Mesendoderm (in vitro differentiated cells): ENCODE results near the gene FRAS1.

Experiments
- DNase-seq: peaks from one replicate; pipeline ENCODE4 v3.0.0; 2013
- H2AK5ac ChIP-seq: 2 replicates; pipeline ENCODE4 v1.6.1; 2013; ENCODE audit warnings: low read length, inconsistent platforms
- H2BK120ac ChIP-seq: 2 replicates; pipeline ENCODE4 v1.6.1; 2013; ENCODE audit warnings: low read depth, mild to moderate bottlenecking, low read length, moderate library complexity, mixed read lengths
- H2BK15ac ChIP-seq: replicated peaks from 2 replicates; pipeline ENCODE4 v1.6.1; 2013; ENCODE audit warnings: low read depth, mild to moderate bottlenecking, moderate library complexity
- H2BK5ac ChIP-seq: 2 replicates; pipeline ENCODE4 v1.6.1; 2013; ENCODE audit warnings: low read length, inconsistent platforms
- H3K18ac ChIP-seq: 2 replicates; pipeline ENCODE4 v1.6.1; 2013; ENCODE audit warnings: mild to moderate bottlenecking, low read length, mixed read lengths
- H3K23ac ChIP-seq: one replicate; pipeline ENCODE4 v1.6.1; 2013; ENCODE audit warnings: low read length
- H3K27ac ChIP-seq: 2 replicates; pipeline ENCODE4 v1.5.1; 2013; ENCODE audit warnings: low read depth, mild to moderate bottlenecking, inconsistent platforms, low read length, moderate library complexity
- H3K27me3 ChIP-seq: 2 replicates; pipeline ENCODE4 v1.6.1; 2013; ENCODE audit warnings: low read length, control low read depth, mild to moderate bottlenecking, inconsistent platforms; ENCODE audit not compliant: insufficient read depth, poor library complexity
- H3K36me3 ChIP-seq: 2 replicates; pipeline ENCODE4 v1.6.1; 2013; ENCODE audit warnings: low read length, inconsistent platforms; ENCODE audit not compliant: control insufficient read depth, insufficient read depth
- H3K4ac ChIP-seq: one replicate; pipeline ENCODE4 v1.6.1; 2013; ENCODE audit warnings: low read depth, mild to moderate bottlenecking, low read length, moderate library complexity
- H3K4me1 ChIP-seq: 2 replicates; pipeline ENCODE4 v1.6.1; 2013; ENCODE audit warnings: low read depth, low read length, inconsistent platforms; ENCODE audit not compliant: control insufficient read depth
- H3K4me2 ChIP-seq: 2 replicates; pipeline ENCODE4 v1.6.1; 2013; ENCODE audit warnings: low read length
- H3K4me3 ChIP-seq: 2 replicates; pipeline ENCODE4 v1.5.1; 2013; ENCODE audit warnings: mild to moderate bottlenecking, low read length
- H3K56ac ChIP-seq: one replicate; pipeline ENCODE4 v1.6.1; 2013; ENCODE audit warnings: low read length
- H3K79me1 ChIP-seq: 2 replicates; pipeline ENCODE4 v1.6.1; 2013; ENCODE audit warnings: low read length, inconsistent platforms
- H3K79me2 ChIP-seq: 2 replicates; pipeline ENCODE4 v1.6.1; 2013; ENCODE audit warnings: mild to moderate bottlenecking, low read length; ENCODE audit not compliant: control insufficient read depth, insufficient read depth
- H3K9ac ChIP-seq: 2 replicates; pipeline ENCODE4 v1.6.1; 2013; ENCODE audit warnings: low read length, inconsistent platforms
- H4K5ac ChIP-seq: one replicate; pipeline ENCODE4 v1.6.1; 2013; ENCODE audit warnings: low read length
- H4K8ac ChIP-seq: one replicate; pipeline ENCODE4 v1.6.1; 2013; ENCODE audit warnings: low read depth, mild to moderate bottlenecking, control low read depth, low read length, moderate library complexity
- WGBS: extraction: QIAGEN DNeasy Blood & Tissue Kit; methylation state at CpG from one replicate; pipeline ENCODE4 v1.1.7; 2013; ENCODE audit warnings: low lambda C conversion rate, missing lambda C conversion rate; ENCODE audit not compliant: insufficient coverage; ENCODE audit errors: extremely low coverage; 5-methylcytosine and 5-hydroxymethylcytosine counted together

FRAS1 gene

DNA sequence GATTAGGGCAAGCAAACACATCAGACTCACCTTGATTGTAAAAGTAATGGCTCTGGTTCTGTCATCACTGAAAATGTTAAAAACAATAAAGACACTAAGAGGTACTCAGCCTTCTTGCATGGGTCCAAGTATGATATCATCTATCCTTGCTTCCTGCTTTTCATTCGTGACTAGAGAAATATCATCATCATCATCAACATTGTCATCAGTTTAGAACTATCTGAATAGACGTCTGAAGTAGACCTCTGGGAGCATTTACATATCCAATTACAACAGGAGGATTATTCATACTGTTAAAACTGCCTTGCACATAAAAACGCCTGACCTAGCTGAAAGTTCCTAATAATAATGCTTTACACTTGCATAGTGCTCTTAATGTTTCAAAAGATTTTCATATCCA lies 9.8 kb upstream of the FRAS1 start:
- Histone ChIP-seq H3K4me1 (no peaks in the 10 kb centered on the region), H3K4me2 (no peak overlapping the region), H3K79me2 (no peaks in the 10 kb centered on the region), H3K79me1 (no peaks in the 10 kb centered on the region), H2BK5ac (no peak overlapping the region), H4K5ac (no peak overlapping the region), H3K18ac (no peak overlapping the region), H2BK15ac (no peak overlapping the region), H2AK5ac (no peak overlapping the region), H3K27ac (no peak overlapping the region), H4K8ac (no peak overlapping the region), H3K36me3 (no peaks in the 10 kb centered on the region), H2BK120ac (no peak overlapping the region), H3K9ac (no peak overlapping the region), H3K23ac (no peak overlapping the region), H3K27me3 (no peaks in the 10 kb centered on the region), H3K56ac (no peak overlapping the region), H3K4ac (no peak overlapping the region), H3K4me3 (no peak overlapping the region)
- no peak for DNase-seq
- no CpG with 5 or more reads among the region's 3 CpGs for WGBS

DNA sequence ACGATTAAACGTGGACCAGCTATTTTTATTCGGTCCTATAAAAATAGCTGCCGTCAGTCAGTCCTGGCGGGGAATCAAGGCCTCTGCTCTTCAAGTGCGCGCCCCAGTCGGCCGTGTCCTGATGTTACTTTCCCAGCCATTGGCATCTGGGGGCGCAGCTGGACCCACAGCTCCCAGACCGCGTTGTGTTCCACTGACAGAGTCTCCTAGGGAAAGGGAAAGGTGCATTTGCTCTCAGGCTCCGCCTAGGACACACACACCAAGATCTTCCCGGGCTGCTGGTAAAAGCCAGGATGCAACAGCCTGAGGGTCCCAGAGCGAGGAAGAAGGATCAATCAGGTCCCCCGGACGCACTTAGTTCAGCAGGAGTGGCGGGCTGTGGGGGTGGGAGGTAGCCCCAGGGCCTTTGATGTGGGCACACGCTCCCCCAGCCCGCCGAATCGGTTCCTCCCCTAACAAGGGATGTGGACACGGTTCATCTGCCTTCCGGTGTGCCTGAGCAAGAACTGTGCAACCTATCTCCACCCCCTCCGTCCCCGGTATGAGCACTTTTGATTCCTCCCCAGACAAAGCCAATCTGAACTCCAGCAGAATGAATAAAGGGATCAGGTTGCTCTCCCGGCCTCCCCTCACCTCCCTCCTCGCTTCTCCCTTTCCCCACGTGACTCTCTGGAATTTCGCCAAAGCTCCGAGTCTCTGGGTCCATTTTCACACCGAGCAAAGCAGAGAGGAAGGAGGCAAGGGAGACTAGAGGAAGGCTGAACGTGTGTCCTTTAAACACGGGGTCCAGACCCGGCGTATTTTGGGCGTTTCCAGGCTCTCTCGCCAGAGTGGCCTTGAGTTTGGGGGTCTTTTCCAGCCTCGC lies 626 bp upstream of the FRAS1 start:
- no peak overlapping the region for H4K8ac ChIP-seq
- H2BK15ac ChIP-seq, result no peak overlapping the region
- WGBS, result no CpG with 5 or more reads among the region's 39 CpGs
- H3K56ac ChIP-seq, result peak overlapping the region; percentile 96
- no peaks in the 10 kb centered on the region for H3K4me1 ChIP-seq
- no peaks in the 10 kb centered on the region for H3K27me3 ChIP-seq
- peaks cover 39% of the 10 kb centered on the region for H3K79me2 ChIP-seq
- no peaks in the 10 kb centered on the region for H3K36me3 ChIP-seq
- no peak overlapping the region for H2AK5ac ChIP-seq
- H2BK120ac ChIP-seq, result no peak overlapping the region
- no peaks in the 10 kb centered on the region for H3K79me1 ChIP-seq
- peak overlapping the region; percentile 95 for H3K9ac ChIP-seq
- peak overlapping the region; percentile 98 for H3K27ac ChIP-seq
- no peak overlapping the region for H4K5ac ChIP-seq
- H3K4me3 ChIP-seq, result peak overlapping the region; percentile 84
- peak overlapping the region; percentile 51 for H3K23ac ChIP-seq
- peak overlapping the region; percentile 99 for H3K18ac ChIP-seq
- H3K4ac ChIP-seq, result peak overlapping the region; percentile 4
- peak; percentile 97 for DNase-seq
- H3K4me2 ChIP-seq, result peak overlapping the region; percentile 95
- peak overlapping the region; percentile 88 for H2BK5ac ChIP-seq

DNA sequence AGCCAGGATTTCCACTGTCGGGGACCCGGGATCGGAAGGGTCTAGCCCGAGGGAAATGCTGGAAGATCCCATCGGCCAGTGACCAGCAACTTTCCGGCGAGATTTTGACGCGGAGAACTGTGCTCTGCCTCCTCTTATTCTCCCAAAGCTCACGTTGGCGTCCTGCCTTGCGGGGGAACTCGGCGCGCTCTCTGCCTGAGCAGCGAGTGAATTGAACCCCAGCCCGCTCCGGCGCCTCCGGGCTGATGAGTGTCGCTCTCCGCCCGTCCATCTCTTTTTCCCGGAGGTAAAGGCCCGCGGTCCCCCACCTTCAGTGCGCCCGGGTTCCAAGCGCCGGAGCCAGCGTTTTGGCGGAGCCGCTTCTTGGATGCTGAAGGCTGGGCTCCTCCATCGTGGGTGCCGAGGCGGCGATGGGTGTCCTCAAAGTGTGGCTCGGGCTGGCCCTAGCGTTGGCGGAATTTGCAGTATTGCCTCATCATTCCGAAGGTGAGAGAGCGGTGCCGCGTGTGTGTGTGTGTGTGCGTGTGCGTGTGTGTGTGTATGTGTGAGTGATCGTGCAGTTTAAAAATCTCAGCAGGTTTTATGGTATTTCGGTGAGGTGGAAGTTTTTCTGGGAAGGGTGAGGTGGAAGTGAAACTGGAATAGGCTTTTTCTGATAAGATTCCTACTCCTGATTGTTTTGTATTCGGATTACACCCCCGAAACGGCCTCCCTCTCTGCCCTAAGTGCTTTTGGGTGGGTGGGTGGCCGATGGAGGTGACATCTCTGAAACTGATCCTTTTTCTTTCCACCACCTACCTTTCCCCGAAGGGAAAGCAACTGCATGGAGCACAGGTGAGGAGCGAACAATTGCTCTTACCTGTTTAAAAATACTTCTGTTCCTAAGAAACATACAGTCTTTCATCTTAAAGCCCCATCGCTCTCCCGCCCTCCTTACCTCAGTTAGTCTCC lies 752 bp downstream of the FRAS1 start:
- H3K27ac ChIP-seq, result peak overlapping the region; percentile 98
- H2BK5ac ChIP-seq, result peak overlapping the region; percentile 73
- peak overlapping the region; percentile 95 for H3K9ac ChIP-seq
- peaks cover 51% of the 10 kb centered on the region for H3K79me2 ChIP-seq
- WGBS, result no CpG with 5 or more reads among the region's 56 CpGs
- no peaks in the 10 kb centered on the region for H3K27me3 ChIP-seq
- no peak overlapping the region for H4K8ac ChIP-seq
- H2AK5ac ChIP-seq, result no peak overlapping the region
- no peak overlapping the region for H4K5ac ChIP-seq
- peak; percentile 71 for DNase-seq
- H3K4ac ChIP-seq, result peak overlapping the region; percentile 89
- peak overlapping the region; percentile 84 for H3K23ac ChIP-seq
- peak overlapping the region; percentile 84 for H3K4me3 ChIP-seq
- peak overlapping the region; percentile 99 for H3K18ac ChIP-seq
- H3K36me3 ChIP-seq, result no peaks in the 10 kb centered on the region
- H3K4me2 ChIP-seq, result peak overlapping the region; percentile 95
- H3K56ac ChIP-seq, result peak overlapping the region; percentile 96
- H2BK15ac ChIP-seq, result no peak overlapping the region
- no peaks in the 10 kb centered on the region for H3K79me1 ChIP-seq
- H3K4me1 ChIP-seq, result peaks cover 3% of the 10 kb centered on the region
- H2BK120ac ChIP-seq, result no peak overlapping the region

GRCh38 chr4:78058591-78059523 lies 1.7 kb downstream of the FRAS1 start:
- H3K79me2 ChIP-seq, result peaks cover 56% of the 10 kb centered on the region

DNA sequence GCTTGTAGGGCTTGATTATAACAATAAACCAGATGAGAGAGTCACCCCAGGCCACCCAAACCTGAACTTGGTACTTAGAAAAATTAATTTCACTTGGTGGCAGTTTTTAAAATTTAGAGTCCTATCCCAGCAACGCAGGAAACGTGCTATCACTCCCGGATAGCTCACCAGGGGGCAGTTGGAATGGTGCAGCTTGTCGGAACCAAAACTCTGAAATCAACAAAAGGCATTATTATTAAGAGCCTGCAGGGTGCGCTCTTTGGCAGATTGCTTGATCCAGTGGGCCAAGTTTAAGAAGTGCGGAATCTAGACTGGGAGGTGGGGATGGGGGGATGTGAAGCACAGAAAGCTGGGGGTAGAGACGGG lies 2.4 kb downstream of the FRAS1 start:
- Histone ChIP-seq H3K18ac (peak overlapping the region; percentile 99), H2AK5ac (no peak overlapping the region), H2BK5ac (peak overlapping the region; percentile 44), H3K56ac (peak overlapping the region; percentile 96), H3K23ac (no peak overlapping the region), H3K27me3 (no peaks in the 10 kb centered on the region), H3K36me3 (no peaks in the 10 kb centered on the region), H4K5ac (no peak overlapping the region), H3K4ac (no peak overlapping the region), H2BK15ac (no peak overlapping the region), H3K79me2 (peaks cover 56% of the 10 kb centered on the region), H3K4me2 (peak overlapping the region; percentile 47), H3K4me3 (peak overlapping the region; percentile 84), H3K79me1 (no peaks in the 10 kb centered on the region), H3K4me1 (peaks cover 3% of the 10 kb centered on the region), H3K27ac (peak overlapping the region; percentile 93), H3K9ac (peak overlapping the region; percentile 95), H4K8ac (no peak overlapping the region), H2BK120ac (no peak overlapping the region)
- WGBS, result no CpG with 5 or more reads among the region's 7 CpGs
- DNase-seq, result peak; percentile 96

More at GRCh38 chr4:78058591-78059523, 1.7 kb downstream of the FRAS1 start:
- Histone ChIP-seq H3K56ac (peak overlapping the region; percentile 96), H3K27ac (peak overlapping the region; percentile 93), H3K4me3 (peak overlapping the region; percentile 84), H3K4me1 (peaks cover 3% of the 10 kb centered on the region), H3K4me2 (peak overlapping the region; percentile 95), H4K5ac (no peak overlapping the region), H2BK15ac (no peak overlapping the region), H2BK5ac (peak overlapping the region; percentile 65), H2BK120ac (peak overlapping the region; percentile 95), H3K27me3 (no peaks in the 10 kb centered on the region), H4K8ac (no peak overlapping the region), H3K79me1 (no peaks in the 10 kb centered on the region), H3K9ac (peak overlapping the region; percentile 95), H2AK5ac (no peak overlapping the region), H3K18ac (peak overlapping the region; percentile 99), H3K23ac (peak overlapping the region; percentile 10), H3K4ac (peak overlapping the region; percentile 89), H3K36me3 (no peaks in the 10 kb centered on the region)
- WGBS, result no CpG with 5 or more reads among the region's 54 CpGs
- peak; percentile 91 for DNase-seq
